ENCODE data around the gene EPB41L2.

Gene EPB41L2

DNA sequence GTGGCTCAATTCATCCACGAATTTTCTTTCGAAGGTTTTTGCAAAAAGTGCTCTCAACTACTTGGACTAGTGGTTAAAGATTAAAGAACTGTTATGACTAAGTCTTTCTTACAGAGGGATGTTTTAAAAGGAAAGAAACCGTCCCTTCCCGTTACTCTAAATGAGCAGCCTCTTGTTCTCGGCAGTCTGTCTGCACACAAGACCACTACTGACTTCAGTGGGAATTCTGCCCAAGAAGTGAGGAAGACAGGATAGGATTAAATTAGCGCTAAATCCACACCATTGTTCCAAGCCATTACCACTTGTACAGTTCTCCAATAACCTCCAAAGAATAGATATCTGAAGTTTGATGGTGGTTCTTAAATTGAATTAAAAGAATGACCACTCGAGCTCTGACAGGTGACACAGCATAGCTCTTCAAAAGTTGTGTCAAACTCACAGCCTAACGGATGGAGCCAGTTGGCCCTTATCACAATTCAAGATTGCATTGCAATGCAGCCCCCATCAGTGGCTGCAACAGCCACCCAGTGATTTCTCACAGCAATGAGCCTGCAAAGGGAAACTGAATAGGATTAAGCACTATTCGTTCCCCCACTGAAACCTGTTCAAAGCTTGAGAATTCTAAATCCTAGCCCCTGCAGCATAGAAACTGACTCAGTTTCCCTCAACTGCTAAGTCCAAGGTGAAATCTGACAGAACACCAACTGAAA, 1.8 kb downstream of the EPB41L2 start:
- TF ChIP-seq CTCF (IDR thresholded peaks at IDR 0.05; ENCODE audit: extremely low read depth, missing control alignments), result no peak
- DNase-seq (ENCODE audit: low spot score), result peak; percentile 17

DNA sequence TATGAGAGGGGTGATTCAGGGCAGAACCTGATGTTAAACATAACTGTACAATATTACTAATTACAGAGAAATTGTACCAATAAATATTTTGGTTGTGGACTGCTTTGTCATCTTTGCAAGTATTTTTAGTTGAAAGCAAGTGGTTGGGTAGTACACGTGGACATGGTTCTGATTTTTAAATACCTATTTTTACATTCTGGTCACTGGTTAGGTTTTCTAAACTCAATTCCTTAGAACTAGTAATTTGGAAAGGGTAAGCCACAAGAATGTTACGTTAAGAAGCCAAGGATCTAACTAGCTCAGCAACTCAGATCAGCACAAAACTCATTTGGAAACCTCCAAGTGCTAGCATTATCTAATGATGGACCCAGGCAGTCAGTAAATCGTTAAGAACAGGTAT, 2.7 kb downstream of the EPB41L2 start:
- TF ChIP-seq CTCF (IDR thresholded peaks at IDR 0.05; ENCODE audit: extremely low read depth, missing control alignments), result no peak
- no peak for DNase-seq (ENCODE audit: low spot score)

- TF ChIP-seq CTCF (IDR thresholded peaks at IDR 0.05; ENCODE audit: extremely low read depth, missing control alignments), result no peak
- no peak for DNase-seq (ENCODE audit: low spot score)
These were observed 3.6 kb downstream of the EPB41L2 start for GRCh38 chr6:131059486-131059885.

DNA sequence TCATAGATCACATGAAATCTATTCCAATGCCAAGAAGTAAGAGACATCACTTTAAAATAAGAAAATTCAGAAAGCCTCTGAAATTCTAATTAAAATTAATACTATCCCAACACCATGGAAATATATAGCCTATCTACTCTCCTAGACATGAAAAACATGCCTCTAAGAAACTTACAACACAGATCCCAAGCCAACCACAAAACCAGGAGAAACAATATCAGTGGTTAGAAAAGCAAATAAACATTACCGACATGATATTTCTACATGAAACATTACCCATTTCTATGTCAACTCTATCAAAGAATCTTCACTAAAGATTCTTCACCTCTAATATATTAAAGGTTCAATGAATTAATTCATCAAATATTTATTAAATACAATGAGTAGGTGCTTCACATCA, 4.8 kb downstream of the EPB41L2 start:
- no peak for TF ChIP-seq CTCF (IDR thresholded peaks at IDR 0.05; ENCODE audit: extremely low read depth, missing control alignments)
- DNase-seq (ENCODE audit: low spot score), result no peak

DNA sequence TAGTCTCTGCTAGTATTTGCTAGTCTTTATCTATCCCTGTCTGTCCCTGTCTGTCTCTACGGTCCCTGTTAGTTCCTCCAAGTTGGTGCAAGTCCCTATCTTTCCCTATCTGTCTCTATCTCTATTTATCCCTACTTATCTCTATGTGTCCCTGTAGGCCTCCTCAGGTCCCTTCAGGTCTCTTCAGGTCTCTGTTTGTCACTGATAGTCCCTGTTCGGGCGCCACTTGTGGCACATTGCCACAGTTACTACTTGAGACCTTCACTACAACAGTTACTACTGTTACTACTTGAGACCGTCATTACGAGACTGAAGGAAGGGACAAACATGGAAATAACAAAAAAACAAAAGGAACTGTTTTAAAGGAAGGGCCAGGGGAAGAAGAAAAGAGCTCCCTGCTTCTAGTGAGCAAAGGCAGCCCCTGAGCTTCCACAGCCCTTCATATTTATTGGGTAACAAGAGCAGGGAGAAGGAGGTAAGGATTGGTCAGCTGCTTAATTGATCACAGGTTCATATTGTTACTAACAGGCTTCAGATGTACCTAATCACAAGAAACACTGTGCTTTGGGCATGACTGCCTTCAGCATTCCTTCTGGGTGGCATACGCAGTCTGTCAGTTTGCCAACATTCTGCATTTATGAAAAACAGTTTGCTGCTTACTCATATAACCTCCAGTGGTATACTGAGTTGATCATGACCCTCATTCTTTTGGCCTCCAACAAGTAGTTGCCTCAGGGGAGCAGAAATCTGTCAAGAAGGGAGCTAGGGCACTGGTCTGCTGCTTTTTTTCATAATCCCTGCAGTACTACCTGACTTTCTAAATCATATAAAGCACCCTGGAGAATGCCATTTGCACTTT, 8.4 kb downstream of the EPB41L2 start:
- no peak for TF ChIP-seq CTCF (IDR thresholded peaks at IDR 0.05; ENCODE audit: extremely low read depth, missing control alignments)
- DNase-seq (ENCODE audit: low spot score), result no peak

DNA sequence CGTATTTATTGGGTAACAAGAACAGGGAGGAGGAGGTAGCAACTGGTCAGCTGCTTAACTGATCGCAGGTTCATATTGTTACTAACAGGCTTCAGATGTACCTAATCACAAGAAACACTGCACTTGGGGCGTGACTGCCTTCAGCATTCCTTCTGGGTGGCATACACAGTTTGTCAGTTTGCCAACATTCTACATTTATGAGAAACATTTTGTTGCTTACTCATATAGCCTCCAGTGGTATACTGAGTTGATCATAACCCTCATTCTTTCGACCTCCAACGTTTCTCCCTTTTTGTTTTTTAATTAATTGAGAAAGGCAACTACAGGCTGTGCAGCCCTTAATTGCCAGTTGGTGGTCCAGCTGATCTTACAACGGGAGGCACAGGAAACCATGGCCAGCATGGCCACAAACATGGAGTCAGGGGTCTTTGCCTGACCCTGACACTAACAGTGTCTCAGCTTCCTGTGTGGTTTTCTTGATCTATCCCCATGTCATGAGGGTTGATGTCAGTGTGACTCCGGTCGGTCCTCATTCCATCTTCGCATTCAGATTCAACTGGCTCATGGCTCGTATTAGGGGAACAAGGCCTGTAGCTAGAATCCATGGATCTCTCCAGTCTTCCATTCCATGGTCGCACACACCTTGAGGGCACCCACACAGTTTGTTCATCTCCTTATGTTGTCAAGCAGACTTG, 9.4 kb downstream of the EPB41L2 start:
- TF ChIP-seq CTCF (IDR thresholded peaks at IDR 0.05; ENCODE audit: extremely low read depth, missing control alignments), result no peak
- DNase-seq (ENCODE audit: low spot score), result no peak

DNA sequence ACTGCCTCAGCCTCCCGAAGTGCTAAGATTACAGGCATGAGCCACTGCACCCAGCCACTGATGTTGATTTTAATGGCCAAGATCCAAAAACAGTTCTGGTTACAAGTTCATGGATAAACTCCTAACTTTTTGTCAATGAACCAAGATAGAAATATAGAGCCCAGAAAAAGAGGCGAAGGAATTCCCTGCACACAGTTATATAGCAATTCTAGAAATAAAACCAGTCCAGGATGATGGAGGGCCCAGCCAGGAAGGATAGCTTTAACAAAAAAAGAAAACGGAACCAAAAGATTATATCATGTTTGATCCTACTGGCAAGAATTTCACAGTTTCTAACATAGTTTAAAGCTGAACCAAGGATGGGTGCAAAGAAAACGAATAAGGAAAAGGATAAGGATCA, 10.9 kb downstream of the EPB41L2 start:
- DNase-seq (ENCODE audit: low spot score), result no peak
- no peak for TF ChIP-seq CTCF (IDR thresholded peaks at IDR 0.05; ENCODE audit: extremely low read depth, missing control alignments)

All from GM20000 (cell line).